Measurements from ENCODE around the gene KLF13. TPM values are rescaled to one million over a fixed set of nuclear protein-coding genes. Genes with fewer than 3 reads are reported as not detected.

KLF13 gene
- total and polyA plus RNA-seq, 10 of the 15 experiments (the other 5 are each of a cell fraction or from before 2014, with no cell fraction given) = 20.3 to 109 (median 51.4) TPM

GRCh38 chr15:31323627-31324026, 3.0 kb upstream of the KLF13 start (continued):
- TF ChIP-seq STAT3 (IDR thresholded peaks at IDR 0.05; ENCODE audit: low read depth, low read length) (no peak), SMAD1 (IDR thresholded peaks at IDR 0.05; ENCODE audit: low read depth, partially characterized antibody) (no peak), SUPT20H (IDR thresholded peaks at IDR 0.05; ENCODE audit: borderline replicate concordance, control insufficient read depth, low read depth, low read length) (no peak), EP300 (IDR thresholded peaks at IDR 0.05; ENCODE audit: borderline replicate concordance in 1 of 2, control insufficient read depth in 1 of 2, low read depth in 2 of 2, low read length in 2 of 2) (0 out of 4 replicates have a peak, but pooled peaks of 1 of the 2 experiments have one; percentile 24), PRDM15 (CRISPR knock-in tag; IDR thresholded peaks at IDR 0.05) (no peak), SP1 (IDR thresholded peaks at IDR 0.05; ENCODE audit: low read depth, low read length) (no peak), EED (IDR thresholded peaks at IDR 0.05; ENCODE audit: low read depth) (no peak), MYC (IDR thresholded peaks at IDR 0.05; ENCODE audit: insufficient read depth, insufficient read length, insufficient replicate concordance, low read length, severe bottlenecking) (no peak), SUZ12 (IDR thresholded peaks at IDR 0.05; ENCODE audit: unreplicated experiment) (no peak), NFYA (IDR thresholded peaks at IDR 0.05; ENCODE audit: borderline replicate concordance, low read depth, low read length) (no peak), BCL11A (IDR thresholded peaks at IDR 0.05; ENCODE audit: low read depth, low read length) (0 out of 2 replicates have a peak, but pooled peaks have one; percentile 20), MAX (IDR thresholded peaks at IDR 0.05; ENCODE audit: low read depth, low read length) (no peak), BRCA1 (IDR thresholded peaks at IDR 0.05; ENCODE audit: low read depth, low read length) (no peak), NBN (IDR thresholded peaks at IDR 0.05) (0 out of 2 replicates have a peak, but pooled peaks have one; percentile 18), SKIL (IDR thresholded peaks at IDR 0.05; ENCODE audit: low read depth, poor library complexity, severe bottlenecking) (no peak), KAT2A (conservative IDR thresholded peaks at IDR 0.05; ENCODE audit: control insufficient read depth, low read depth, low read length) (no peak), MTA2 (IDR thresholded peaks at IDR 0.05; ENCODE audit: low read depth) (peak; percentile 71), PAX8 (IDR thresholded peaks at IDR 0.05) (no peak), YBX1 (IDR thresholded peaks at IDR 0.05) (no peak), KLF5 (IDR thresholded peaks at IDR 0.05; ENCODE audit: partially characterized antibody) (no peak), SMC3 (IDR thresholded peaks at IDR 0.05; ENCODE audit: borderline replicate concordance, low read length) (no peak), RAD21 (IDR thresholded peaks at IDR 0.05; ENCODE audit: insufficient read depth, low read depth, low read length) (no peak), E2F8 (IDR thresholded peaks at IDR 0.05; ENCODE audit: low read depth, partially characterized antibody) (no peak)
